Measurements from ENCODE around the gene TJAP1. TPM values are rescaled to one million over a fixed set of nuclear protein-coding genes. Genes with fewer than 3 reads are reported as not detected.

The TJAP1 gene
- polyA plus RNA-seq, 1 donor from 2014 or later, result 11.4 TPM

DNA sequence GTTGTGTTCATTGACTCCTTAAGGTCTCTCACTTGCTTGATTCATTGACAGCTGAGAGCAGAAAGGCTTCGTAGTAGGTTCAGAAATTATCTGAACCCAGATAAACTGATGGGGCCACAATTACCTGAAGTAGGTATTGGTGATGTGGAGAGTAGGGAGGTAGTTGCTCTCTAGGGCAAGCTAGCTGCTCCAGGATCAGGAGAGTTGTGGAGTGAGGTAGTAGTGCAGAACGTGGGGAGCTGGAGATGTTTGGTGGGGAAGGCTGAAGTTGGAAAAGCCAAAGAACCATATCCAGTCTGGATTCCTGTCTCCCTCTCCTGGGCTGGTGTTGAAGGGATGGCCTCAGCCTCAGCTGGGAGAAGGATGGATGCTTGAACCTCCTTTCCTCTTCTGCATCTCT lies 15.9 kb downstream of the TJAP1 start:
- H2AFZ ChIP-seq (ENCODE audit: low read depth, low read length), result no peak overlapping the region
- H3K27me3 ChIP-seq (ENCODE audit: insufficient read depth, low read depth, low read length), result no peaks in the 10 kb centered on the region
- H3K4me2 ChIP-seq (ENCODE audit: low read length), result no peak overlapping the region
- H3K9me2 ChIP-seq (ENCODE audit: insufficient read depth, low read length), result no peaks in the 10 kb centered on the region
- H3K9ac ChIP-seq (ENCODE audit: low read length), result no peak overlapping the region
- no peaks in the 10 kb centered on the region for H3K36me3 ChIP-seq (ENCODE audit: insufficient read depth, low read length)
- H4K20me1 ChIP-seq (ENCODE audit: insufficient read depth), result no peaks in the 10 kb centered on the region
- no peak overlapping the region for H3K27ac ChIP-seq (ENCODE audit: low read length)
- no peak overlapping the region for H3K4me3 ChIP-seq (ENCODE audit: low read length)
- TF ChIP-seq POLR2AphosphoS5 (IDR thresholded peaks at IDR 0.05), result no peak
- TF ChIP-seq, protein P1, sequence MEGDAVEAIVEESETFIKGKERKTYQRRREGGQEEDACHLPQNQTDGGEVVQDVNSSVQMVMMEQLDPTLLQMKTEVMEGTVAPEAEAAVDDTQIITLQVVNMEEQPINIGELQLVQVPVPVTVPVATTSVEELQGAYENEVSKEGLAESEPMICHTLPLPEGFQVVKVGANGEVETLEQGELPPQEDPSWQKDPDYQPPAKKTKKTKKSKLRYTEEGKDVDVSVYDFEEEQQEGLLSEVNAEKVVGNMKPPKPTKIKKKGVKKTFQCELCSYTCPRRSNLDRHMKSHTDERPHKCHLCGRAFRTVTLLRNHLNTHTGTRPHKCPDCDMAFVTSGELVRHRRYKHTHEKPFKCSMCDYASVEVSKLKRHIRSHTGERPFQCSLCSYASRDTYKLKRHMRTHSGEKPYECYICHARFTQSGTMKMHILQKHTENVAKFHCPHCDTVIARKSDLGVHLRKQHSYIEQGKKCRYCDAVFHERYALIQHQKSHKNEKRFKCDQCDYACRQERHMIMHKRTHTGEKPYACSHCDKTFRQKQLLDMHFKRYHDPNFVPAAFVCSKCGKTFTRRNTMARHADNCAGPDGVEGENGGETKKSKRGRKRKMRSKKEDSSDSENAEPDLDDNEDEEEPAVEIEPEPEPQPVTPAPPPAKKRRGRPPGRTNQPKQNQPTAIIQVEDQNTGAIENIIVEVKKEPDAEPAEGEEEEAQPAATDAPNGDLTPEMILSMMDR (IDR thresholded peaks at IDR 0.05; ENCODE audit: poor library complexity, severe bottlenecking), result no peak
- no peak for TF ChIP-seq TAF1 (IDR thresholded peaks at IDR 0.05; ENCODE audit: low read depth)
- TF ChIP-seq EP300 (conservative IDR thresholded peaks at IDR 0.05; ENCODE audit: poor library complexity, severe bottlenecking), result no peak
- TF ChIP-seq SMC3 (conservative IDR thresholded peaks at IDR 0.05; ENCODE audit: poor library complexity), result no peak
- TF ChIP-seq, protein P2, sequence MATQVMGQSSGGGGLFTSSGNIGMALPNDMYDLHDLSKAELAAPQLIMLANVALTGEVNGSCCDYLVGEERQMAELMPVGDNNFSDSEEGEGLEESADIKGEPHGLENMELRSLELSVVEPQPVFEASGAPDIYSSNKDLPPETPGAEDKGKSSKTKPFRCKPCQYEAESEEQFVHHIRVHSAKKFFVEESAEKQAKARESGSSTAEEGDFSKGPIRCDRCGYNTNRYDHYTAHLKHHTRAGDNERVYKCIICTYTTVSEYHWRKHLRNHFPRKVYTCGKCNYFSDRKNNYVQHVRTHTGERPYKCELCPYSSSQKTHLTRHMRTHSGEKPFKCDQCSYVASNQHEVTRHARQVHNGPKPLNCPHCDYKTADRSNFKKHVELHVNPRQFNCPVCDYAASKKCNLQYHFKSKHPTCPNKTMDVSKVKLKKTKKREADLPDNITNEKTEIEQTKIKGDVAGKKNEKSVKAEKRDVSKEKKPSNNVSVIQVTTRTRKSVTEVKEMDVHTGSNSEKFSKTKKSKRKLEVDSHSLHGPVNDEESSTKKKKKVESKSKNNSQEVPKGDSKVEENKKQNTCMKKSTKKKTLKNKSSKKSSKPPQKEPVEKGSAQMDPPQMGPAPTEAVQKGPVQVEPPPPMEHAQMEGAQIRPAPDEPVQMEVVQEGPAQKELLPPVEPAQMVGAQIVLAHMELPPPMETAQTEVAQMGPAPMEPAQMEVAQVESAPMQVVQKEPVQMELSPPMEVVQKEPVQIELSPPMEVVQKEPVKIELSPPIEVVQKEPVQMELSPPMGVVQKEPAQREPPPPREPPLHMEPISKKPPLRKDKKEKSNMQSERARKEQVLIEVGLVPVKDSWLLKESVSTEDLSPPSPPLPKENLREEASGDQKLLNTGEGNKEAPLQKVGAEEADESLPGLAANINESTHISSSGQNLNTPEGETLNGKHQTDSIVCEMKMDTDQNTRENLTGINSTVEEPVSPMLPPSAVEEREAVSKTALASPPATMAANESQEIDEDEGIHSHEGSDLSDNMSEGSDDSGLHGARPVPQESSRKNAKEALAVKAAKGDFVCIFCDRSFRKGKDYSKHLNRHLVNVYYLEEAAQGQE (IDR thresholded peaks at IDR 0.05; ENCODE audit: borderline replicate concordance), result no peak
- TF ChIP-seq RAD21 (conservative IDR thresholded peaks at IDR 0.05), result no peak
- no peak for TF ChIP-seq EZH2 (IDR thresholded peaks at IDR 0.05; ENCODE audit: borderline replicate concordance, insufficient read depth, low read length, poor library complexity, severe bottlenecking)
- no peak for TF ChIP-seq MXI1 (conservative IDR thresholded peaks at IDR 0.05; ENCODE audit: poor library complexity, severe bottlenecking)
- no peaks in the 10 kb centered on the region for H3K79me2 ChIP-seq (replicated peaks; ENCODE audit: insufficient read depth, low read length)
- H3F3A ChIP-seq (ENCODE audit: insufficient read depth, low read length, poor library complexity, severe bottlenecking), result no peaks in the 10 kb centered on the region
- H3K9me3 ChIP-seq (ENCODE audit: low read length), result no peaks in the 10 kb centered on the region

- no peak overlapping the region for H3K4me2 ChIP-seq (ENCODE audit: low read length)
- no peaks in the 10 kb centered on the region for H3K27me3 ChIP-seq (ENCODE audit: insufficient read depth, low read depth, low read length)
- H3K9me2 ChIP-seq (ENCODE audit: insufficient read depth, low read length), result no peaks in the 10 kb centered on the region
- H3K36me3 ChIP-seq (ENCODE audit: insufficient read depth, low read length), result no peaks in the 10 kb centered on the region
- no peak overlapping the region for H3K4me3 ChIP-seq (ENCODE audit: low read length)
- H3K79me2 ChIP-seq (replicated peaks; ENCODE audit: insufficient read depth, low read length), result no peaks in the 10 kb centered on the region
- no peak for TF ChIP-seq RAD21 (conservative IDR thresholded peaks at IDR 0.05)
- no peak for TF ChIP-seq SMC3 (conservative IDR thresholded peaks at IDR 0.05; ENCODE audit: poor library complexity)
- no peak for TF ChIP-seq POLR2AphosphoS5 (IDR thresholded peaks at IDR 0.05)
- TF ChIP-seq EZH2 (IDR thresholded peaks at IDR 0.05; ENCODE audit: borderline replicate concordance, insufficient read depth, low read length, poor library complexity, severe bottlenecking), result no peak
- TF ChIP-seq, protein P1 (IDR thresholded peaks at IDR 0.05; ENCODE audit: poor library complexity, severe bottlenecking), result no peak
- no peak for TF ChIP-seq EP300 (conservative IDR thresholded peaks at IDR 0.05; ENCODE audit: poor library complexity, severe bottlenecking)
- TF ChIP-seq MXI1 (conservative IDR thresholded peaks at IDR 0.05; ENCODE audit: poor library complexity, severe bottlenecking), result no peak
- TF ChIP-seq TAF1 (IDR thresholded peaks at IDR 0.05; ENCODE audit: low read depth), result no peak
- TF ChIP-seq, protein P2 (IDR thresholded peaks at IDR 0.05; ENCODE audit: borderline replicate concordance), result no peak
- no peak overlapping the region for H2AFZ ChIP-seq (ENCODE audit: low read depth, low read length)
- H3F3A ChIP-seq (ENCODE audit: insufficient read depth, low read length, poor library complexity, severe bottlenecking), result no peaks in the 10 kb centered on the region
- H3K9ac ChIP-seq (ENCODE audit: low read length), result no peak overlapping the region
- no peaks in the 10 kb centered on the region for H3K9me3 ChIP-seq (ENCODE audit: low read length)
- no peaks in the 10 kb centered on the region for H4K20me1 ChIP-seq (ENCODE audit: insufficient read depth)
- H3K27ac ChIP-seq (ENCODE audit: low read length), result no peak overlapping the region
Measured at GRCh38 chr6:43493833-43494232, 16.5 kb downstream of the TJAP1 start.
